Mesenchymal stem cell (in vitro differentiated cells and primary cell): Measurements from ENCODE around the gene MEF2A.

ENCODE experiments used
- DNase-seq: peaks from one replicate; pipeline ENCODE4 v3.0.0-alpha.2; 2013
- H2AFZ ChIP-seq: one replicate; pipeline ENCODE4 v1.6.1; 2013; ENCODE audit warnings: low read depth, mild to moderate bottlenecking, control low read depth, inconsistent platforms, low read length, moderate library complexity
- H2AK5ac ChIP-seq: 2 replicates; pipeline ENCODE4 v1.6.1; 2013; ENCODE audit warnings: low read length, moderate library complexity, mild to moderate bottlenecking, inconsistent platforms; ENCODE audit not compliant: severe bottlenecking
- H2BK120ac ChIP-seq: one replicate; pipeline ENCODE4 v1.6.1; 2013; ENCODE audit warnings: low read depth, mild to moderate bottlenecking, inconsistent platforms, low read length, moderate library complexity
- H2BK12ac ChIP-seq, 2 experiments: one replicate each; pipeline ENCODE4 v1.6.1; 2013; ENCODE audit warnings: inconsistent platforms in 2 of 2, low read length in 2 of 2, mild to moderate bottlenecking in 2 of 2, moderate library complexity in 2 of 2, control low read depth in 1 of 2
- H2BK15ac ChIP-seq: one replicate; pipeline ENCODE4 v1.6.1; 2013; ENCODE audit warnings: mild to moderate bottlenecking, low read depth, inconsistent platforms; ENCODE audit not compliant: poor library complexity, severe bottlenecking
- H2BK5ac ChIP-seq: 2 replicates; pipeline ENCODE4 v1.6.1; 2013; ENCODE audit warnings: low read depth, mild to moderate bottlenecking, low read length, control low read depth, inconsistent platforms; ENCODE audit not compliant: poor library complexity, severe bottlenecking
- H3K14ac ChIP-seq, 2 experiments: one replicate each; pipeline ENCODE4 v1.6.1; 2013; ENCODE audit warnings: inconsistent platforms in 2 of 2, low read length in 2 of 2, control low read depth in 1 of 2, mild to moderate bottlenecking in 1 of 2, moderate library complexity in 1 of 2
- H3K18ac ChIP-seq, 2 experiments: one replicate each; pipeline ENCODE4 v1.6.1; 2013; ENCODE audit warnings: inconsistent platforms in 2 of 2, low read length in 2 of 2, control low read depth in 1 of 2, low read depth in 1 of 2, mild to moderate bottlenecking in 1 of 2
- H3K23ac ChIP-seq, 2 experiments: one replicate each; pipeline ENCODE4 v1.6.1; 2013; ENCODE audit warnings: inconsistent platforms in 2 of 2, low read length in 2 of 2, mild to moderate bottlenecking in 2 of 2, moderate library complexity in 2 of 2, control low read depth in 1 of 2
- H3K27ac ChIP-seq: 2 replicates; pipeline ENCODE4 v1.5.1; 2013; ENCODE audit warnings: mild to moderate bottlenecking, moderate library complexity, low read length, control low read depth, inconsistent platforms; ENCODE audit not compliant: poor library complexity, severe bottlenecking
- H3K27me3 ChIP-seq, 2 experiments: 2 replicates each; pipeline versions ENCODE4 v1.6.1 to v1.7.0; 2013; ENCODE audit warnings: low read length in 2 of 2, mild to moderate bottlenecking in 2 of 2, moderate library complexity in 2 of 2, control low read depth in 1 of 2, inconsistent platforms in 1 of 2; ENCODE audit not compliant: control insufficient read depth in 1 of 2, insufficient read depth in 1 of 2
- H3K36me3 ChIP-seq, 2 experiments: 2 replicates each; pipeline versions ENCODE4 v1.6.1 to v1.7.0; 2013; ENCODE audit warnings: low read length in 2 of 2, control low read depth in 1 of 2, inconsistent platforms in 1 of 2, low read depth in 1 of 2, mild to moderate bottlenecking in 1 of 2; ENCODE audit not compliant: insufficient read depth in 2 of 2, control insufficient read depth in 1 of 2
- H3K4ac ChIP-seq, 2 experiments: one replicate each; pipeline ENCODE4 v1.6.1; 2013; ENCODE audit warnings: inconsistent platforms in 2 of 2, low read length in 2 of 2, mild to moderate bottlenecking in 2 of 2, moderate library complexity in 2 of 2, control low read depth in 1 of 2, low read depth in 1 of 2
- H3K4me1 ChIP-seq: 2 replicates; pipeline ENCODE4 v1.6.1; 2013; ENCODE audit warnings: low read depth, low read length, control low read depth; ENCODE audit not compliant: control insufficient read depth, insufficient read depth
- H3K4me2 ChIP-seq: 2 replicates; pipeline ENCODE4 v1.6.1; 2013; ENCODE audit warnings: low read length, mild to moderate bottlenecking, inconsistent platforms; ENCODE audit not compliant: poor library complexity, severe bottlenecking
- H3K4me3 ChIP-seq, 2 experiments: 2 replicates each; pipeline versions ENCODE4 v1.5.1 to v1.7.0; 2013; ENCODE audit warnings: low read length in 2 of 2, mild to moderate bottlenecking in 2 of 2, control low read depth in 1 of 2, low read depth in 1 of 2; ENCODE audit not compliant: insufficient read depth in 1 of 2
- H3K79me1 ChIP-seq: replicated peaks from 2 replicates; pipeline ENCODE4 v1.6.1; 2013; ENCODE audit warnings: mild to moderate bottlenecking, control low read depth, low read length, inconsistent platforms; ENCODE audit not compliant: poor library complexity, severe bottlenecking
- H3K9ac ChIP-seq: 2 replicates; pipeline ENCODE4 v1.7.0; 2013; ENCODE audit warnings: mild to moderate bottlenecking, low read length, moderate library complexity
- H3K9me3 ChIP-seq: 2 replicates; pipeline ENCODE4 v1.7.0; 2013; ENCODE audit warnings: mild to moderate bottlenecking, low read length; ENCODE audit not compliant: control insufficient read depth
- H4K8ac ChIP-seq: one replicate; pipeline ENCODE4 v1.6.1; 2013; ENCODE audit warnings: inconsistent platforms, mild to moderate bottlenecking, low read length, moderate library complexity
- H4K91ac ChIP-seq: one replicate; pipeline ENCODE4 v1.6.1; 2013; ENCODE audit warnings: mild to moderate bottlenecking, low read length, inconsistent platforms
- WGBS: methylation state at CpG from one replicate; pipeline ENCODE4 v1.1.7; 2013; ENCODE audit warnings: mixed read lengths; 5-methylcytosine and 5-hydroxymethylcytosine counted together

Gene MEF2A

DNA sequence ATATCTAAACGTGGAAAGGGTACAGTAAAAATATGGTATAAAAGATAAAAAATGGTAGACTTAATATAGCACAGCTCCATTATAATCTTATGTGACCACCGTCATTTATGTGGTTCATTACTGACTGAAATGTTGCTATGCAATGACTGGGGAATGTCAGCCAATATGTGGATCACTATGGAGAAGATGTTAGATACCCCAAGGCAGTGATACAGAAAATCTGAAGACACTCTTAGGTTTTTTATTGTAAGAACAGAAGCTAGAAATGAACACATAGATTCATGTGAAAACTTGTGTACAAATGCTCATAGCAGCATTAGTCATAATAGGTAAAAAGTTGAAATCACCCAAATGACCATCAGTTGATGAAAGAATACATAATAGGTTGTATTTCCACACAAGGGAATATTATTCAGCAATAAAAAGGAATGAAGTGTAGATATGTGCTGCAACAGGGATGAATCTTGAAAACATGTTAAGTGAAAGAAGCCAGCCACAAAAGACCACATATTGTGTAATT is 18.4 kb downstream of the MEF2A start:
- no peak overlapping the region for H3K4me3 ChIP-seq
- H3K79me1 ChIP-seq, result peaks cover 9% of the 10 kb centered on the region
- peaks cover 14% of the 10 kb centered on the region for H3K9me3 ChIP-seq
- no peak overlapping the region for H3K9ac ChIP-seq
- no peak overlapping the region for H3K27ac ChIP-seq
- no peak overlapping the region for H3K4ac ChIP-seq
- H3K27me3 ChIP-seq, result no peaks in the 10 kb centered on the region
- H2BK12ac ChIP-seq, result no peak overlapping the region
- no peak overlapping the region for H3K18ac ChIP-seq
- H2BK5ac ChIP-seq, result no peak overlapping the region
- H2AK5ac ChIP-seq, result no peak overlapping the region
- H3K36me3 ChIP-seq, result peaks cover 0 to 22% of the 10 kb centered on the region in 2 experiments
- H2BK120ac ChIP-seq, result no peak overlapping the region
- no peaks in the 10 kb centered on the region for H3K4me1 ChIP-seq
- H3K4me2 ChIP-seq, result no peak overlapping the region
- 100% methylated on average over 1 of the region's 2 CpGs for WGBS
- H3K14ac ChIP-seq, result no peak overlapping the region
- H4K8ac ChIP-seq, result no peak overlapping the region
- no peak overlapping the region for H4K91ac ChIP-seq
- no peak overlapping the region for H2BK15ac ChIP-seq
- no peak overlapping the region for H2AFZ ChIP-seq
- H3K23ac ChIP-seq, result no peak overlapping the region
- DNase-seq, result no peak

DNA sequence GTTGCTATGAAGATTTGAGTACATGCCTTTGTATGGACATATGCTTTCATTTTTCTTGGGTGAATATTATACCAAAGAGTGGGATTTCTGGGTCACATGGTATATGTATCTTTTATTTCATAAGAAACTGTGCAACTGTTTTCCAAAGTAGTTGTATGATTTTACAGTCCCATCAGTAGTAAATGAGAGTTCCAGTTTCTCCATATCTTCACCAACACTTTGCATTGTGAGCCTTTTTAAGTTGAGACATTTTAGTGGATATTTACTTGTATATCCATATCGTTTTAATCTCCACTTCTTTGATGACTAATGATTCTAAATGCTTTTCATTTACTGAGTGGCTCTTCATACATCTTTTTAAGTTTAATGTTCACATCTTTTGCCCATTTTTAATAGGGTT is 20.3 kb downstream of the MEF2A start:
- no peak for DNase-seq
- no peak overlapping the region for H4K8ac ChIP-seq
- H3K36me3 ChIP-seq, result peaks cover 0 to 22% of the 10 kb centered on the region in 2 experiments
- no peak overlapping the region for H2BK120ac ChIP-seq
- no peaks in the 10 kb centered on the region for H3K27me3 ChIP-seq
- H3K27ac ChIP-seq, result no peak overlapping the region
- no peak overlapping the region for H2AFZ ChIP-seq
- H3K4me2 ChIP-seq, result no peak overlapping the region
- no peak overlapping the region for H3K4ac ChIP-seq
- no peak overlapping the region for H3K18ac ChIP-seq
- no peak overlapping the region for H2BK5ac ChIP-seq
- peaks cover 7% of the 10 kb centered on the region for H3K79me1 ChIP-seq
- H3K14ac ChIP-seq, result no peak overlapping the region
- H3K9ac ChIP-seq, result no peak overlapping the region
- H3K4me1 ChIP-seq, result no peaks in the 10 kb centered on the region
- H3K4me3 ChIP-seq, result no peak overlapping the region
- H2BK15ac ChIP-seq, result no peak overlapping the region
- no peak overlapping the region for H2BK12ac ChIP-seq
- no CpG with 5 or more reads among the region's 1 CpG for WGBS
- H4K91ac ChIP-seq, result no peak overlapping the region
- no peak overlapping the region for H2AK5ac ChIP-seq
- H3K9me3 ChIP-seq, result peaks cover 14% of the 10 kb centered on the region
- no peak overlapping the region for H3K23ac ChIP-seq

DNA sequence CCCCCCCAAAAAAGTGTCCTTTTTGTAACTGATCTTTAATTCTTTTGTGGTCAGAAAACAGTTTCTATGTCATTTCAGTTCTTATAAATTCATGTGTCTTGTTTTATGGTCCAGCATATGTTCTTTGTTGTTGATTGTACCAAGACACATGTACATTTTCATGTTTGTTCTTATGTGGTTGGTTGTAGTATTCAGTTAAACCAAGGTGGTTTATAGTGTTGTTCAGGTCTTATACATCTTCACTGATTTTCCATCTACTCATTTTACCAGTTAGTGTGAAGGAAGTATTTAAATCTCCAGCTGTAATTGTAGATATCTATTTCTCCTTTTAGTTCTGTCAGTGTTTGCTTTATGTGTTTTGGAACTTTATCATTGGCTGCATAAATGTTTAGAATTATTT is 24.0 kb downstream of the MEF2A start:
- Histone ChIP-seq H2AFZ (no peak overlapping the region), H3K23ac (no peak overlapping the region), H2BK12ac (no peak overlapping the region), H2BK120ac (no peak overlapping the region), H3K79me1 (peaks cover 12% of the 10 kb centered on the region), H3K9me3 (peaks cover 14% of the 10 kb centered on the region), H4K91ac (no peak overlapping the region), H2AK5ac (no peak overlapping the region), H3K36me3 (peaks cover 0 to 13% of the 10 kb centered on the region in 2 experiments), H3K9ac (no peak overlapping the region), H2BK15ac (no peak overlapping the region), H3K4me1 (peaks cover 3% of the 10 kb centered on the region), H3K14ac (no peak overlapping the region), H2BK5ac (no peak overlapping the region), H3K4me2 (no peak overlapping the region), H3K4me3 (no peak overlapping the region), H3K27ac (no peak overlapping the region), H3K18ac (no peak overlapping the region), H3K27me3 (no peaks in the 10 kb centered on the region), H4K8ac (no peak overlapping the region), H3K4ac (no peak overlapping the region)
- no peak for DNase-seq

DNA sequence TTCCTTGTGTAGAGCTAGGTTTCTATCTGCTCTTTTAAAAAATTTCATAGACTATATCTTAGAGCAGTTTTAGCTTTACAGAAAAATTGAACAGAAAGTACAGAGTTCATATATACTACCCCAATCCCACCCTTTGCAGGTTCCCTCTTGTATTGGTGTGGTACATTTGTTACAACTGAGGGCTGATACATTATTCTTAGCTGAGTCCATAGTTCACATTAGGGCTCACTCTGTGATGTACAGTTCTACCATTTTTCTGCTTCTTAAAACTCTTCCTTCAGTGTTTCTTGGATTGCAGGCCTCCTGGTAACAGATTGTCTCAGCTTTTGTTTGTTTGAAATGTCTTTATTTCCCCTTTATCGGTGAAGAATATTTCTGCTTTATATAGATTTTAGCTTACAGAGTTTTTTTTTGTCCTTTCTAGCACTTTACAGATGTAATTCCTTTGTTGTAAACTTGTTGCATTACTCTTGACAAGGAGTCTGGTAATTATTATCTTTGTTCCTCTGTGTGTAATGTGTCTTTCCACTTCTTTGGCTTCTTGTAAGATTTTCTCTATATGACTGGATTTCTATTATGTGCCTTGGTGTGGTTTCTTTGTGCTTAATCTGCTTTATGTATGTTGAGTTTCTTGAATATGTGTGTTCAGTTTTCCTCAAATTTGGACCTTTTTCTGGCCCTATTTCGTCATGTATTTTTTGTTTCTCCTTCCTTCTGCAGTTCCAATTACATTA is 25.3 kb downstream of the MEF2A start:
- no peak overlapping the region for H4K8ac ChIP-seq
- H3K4me2 ChIP-seq, result no peak overlapping the region
- H2AFZ ChIP-seq, result no peak overlapping the region

More for the DNA sequence above, 25.3 kb downstream of the MEF2A start:
- peaks cover 11% of the 10 kb centered on the region for H3K79me1 ChIP-seq
- H3K9ac ChIP-seq, result no peak overlapping the region
- peaks cover 3% of the 10 kb centered on the region for H3K4me1 ChIP-seq
- H3K4ac ChIP-seq, result no peak overlapping the region
- no peak overlapping the region for H3K23ac ChIP-seq
- H2BK120ac ChIP-seq, result no peak overlapping the region
- no peak overlapping the region for H2BK12ac ChIP-seq
- H3K18ac ChIP-seq, result no peak overlapping the region
- H3K36me3 ChIP-seq, result peaks cover 0 to 6% of the 10 kb centered on the region in 2 experiments
- no peak overlapping the region for H2BK15ac ChIP-seq
- no peak overlapping the region for H3K4me3 ChIP-seq
- no peak overlapping the region for H4K91ac ChIP-seq
- WGBS, result no CpG with 5 or more reads among the region's 2 CpGs
- H3K27ac ChIP-seq, result no peak overlapping the region
- H3K27me3 ChIP-seq, result no peaks in the 10 kb centered on the region
- no peak overlapping the region for H2BK5ac ChIP-seq
- DNase-seq, result no peak
- peaks cover 7% of the 10 kb centered on the region for H3K9me3 ChIP-seq
- no peak overlapping the region for H3K14ac ChIP-seq
- no peak overlapping the region for H2AK5ac ChIP-seq
